ENCODE measurements around the gene EI24. TPM values are rescaled to one million over a fixed set of nuclear protein-coding genes. Genes with fewer than 3 reads are reported as not detected.

The EI24 gene
- polyA plus RNA-seq, 2 of the 4 experiments (the other 2 are of a cell fraction), result 112 to 132 TPM

DNA sequence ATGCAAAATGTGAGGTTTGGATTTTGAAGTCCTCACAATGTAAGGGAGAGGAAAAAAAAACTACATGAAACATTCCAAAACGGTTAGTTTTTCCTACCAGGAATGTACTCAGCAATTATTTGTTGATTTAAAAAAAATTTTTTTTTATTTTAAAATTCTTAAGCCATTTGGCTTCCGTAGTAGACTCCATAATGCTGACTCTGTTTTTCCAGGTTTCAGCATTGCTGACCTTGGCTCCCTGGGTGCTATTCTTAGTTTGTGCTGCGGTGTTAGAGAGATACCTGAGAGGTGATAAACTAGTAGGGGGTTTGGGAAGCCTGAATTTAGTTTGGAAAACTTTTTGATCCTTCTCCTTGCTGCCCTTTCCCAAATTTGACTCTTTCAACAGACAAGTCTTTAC, 33.9 kb downstream of the EI24 start (continued):
- no peak for TF ChIP-seq REST (IDR thresholded peaks at IDR 0.05)
- TF ChIP-seq RAD21 (conservative IDR thresholded peaks at IDR 0.05 in 1 of 2, IDR thresholded peaks at IDR 0.05 in 1 of 2), result no peak

- TF ChIP-seq JUN (IDR thresholded peaks at IDR 0.05) (no peak), MAX (IDR thresholded peaks at IDR 0.05) (no peak), KDM5A (IDR thresholded peaks at IDR 0.05) (no peak), CHD2 (IDR thresholded peaks at IDR 0.05; ENCODE audit: low read length, partially characterized antibody) (no peak), ZNF302 (CRISPR knock-in tag; IDR thresholded peaks at IDR 0.05) (no peak), CBX8 (IDR thresholded peaks at IDR 0.05) (no peak), HOXB5 (CRISPR knock-in tag; IDR thresholded peaks at IDR 0.05) (no peak), FOSB (CRISPR knock-in tag; IDR thresholded peaks at IDR 0.05) (no peak), MAFK (IDR thresholded peaks at IDR 0.05; ENCODE audit: partially characterized antibody) (no peak), CEBPB (IDR thresholded peaks at IDR 0.05) (no peak), NR3C1 (IDR thresholded peaks at IDR 0.05) (no peak), ESRRA (IDR thresholded peaks at IDR 0.05; ENCODE audit: borderline replicate concordance, low read length) (no peak), JUNB (IDR thresholded peaks at IDR 0.05) (no peak), CBX2 (IDR thresholded peaks at IDR 0.05; ENCODE audit: borderline replicate concordance, low read depth) (no peak), ZC3H11A (IDR thresholded peaks at IDR 0.05) (no peak), TFCP2L1 (CRISPR knock-in tag; IDR thresholded peaks at IDR 0.05) (no peak)
- TF ChIP-seq, protein P1, sequence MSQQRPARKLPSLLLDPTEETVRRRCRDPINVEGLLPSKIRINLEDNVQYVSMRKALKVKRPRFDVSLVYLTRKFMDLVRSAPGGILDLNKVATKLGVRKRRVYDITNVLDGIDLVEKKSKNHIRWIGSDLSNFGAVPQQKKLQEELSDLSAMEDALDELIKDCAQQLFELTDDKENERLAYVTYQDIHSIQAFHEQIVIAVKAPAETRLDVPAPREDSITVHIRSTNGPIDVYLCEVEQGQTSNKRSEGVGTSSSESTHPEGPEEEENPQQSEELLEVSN (IDR thresholded peaks at IDR 0.05; ENCODE audit: borderline replicate concordance, low read depth), result no peak
- TF ChIP-seq, protein P2, sequence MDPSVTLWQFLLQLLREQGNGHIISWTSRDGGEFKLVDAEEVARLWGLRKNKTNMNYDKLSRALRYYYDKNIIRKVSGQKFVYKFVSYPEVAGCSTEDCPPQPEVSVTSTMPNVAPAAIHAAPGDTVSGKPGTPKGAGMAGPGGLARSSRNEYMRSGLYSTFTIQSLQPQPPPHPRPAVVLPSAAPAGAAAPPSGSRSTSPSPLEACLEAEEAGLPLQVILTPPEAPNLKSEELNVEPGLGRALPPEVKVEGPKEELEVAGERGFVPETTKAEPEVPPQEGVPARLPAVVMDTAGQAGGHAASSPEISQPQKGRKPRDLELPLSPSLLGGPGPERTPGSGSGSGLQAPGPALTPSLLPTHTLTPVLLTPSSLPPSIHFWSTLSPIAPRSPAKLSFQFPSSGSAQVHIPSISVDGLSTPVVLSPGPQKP (IDR thresholded peaks at IDR 0.05; ENCODE audit: low read depth, low read length), result no peak
- H3K27ac ChIP-seq, result no peak overlapping the region
- no peak overlapping the region for H3K4me2 ChIP-seq
- FAIRE-seq, result no peak
- DNase-seq (ENCODE audit: low read depth in 1 of 2, low spot score in 1 of 2), result no peak
- H3K9me3 ChIP-seq, result no peaks in the 10 kb centered on the region
- no peak for ATAC-seq
- no peaks in the 10 kb centered on the region for H3K4me1 ChIP-seq
- no peak overlapping the region for H3K4me3 ChIP-seq
- CTCF ChIA-PET, result no interaction called here
- POLR2A ChIA-PET, result no interaction called here
These were observed 36.1 kb downstream of the EI24 start for GRCh38 chr11:125605417-125605816.

DNA sequence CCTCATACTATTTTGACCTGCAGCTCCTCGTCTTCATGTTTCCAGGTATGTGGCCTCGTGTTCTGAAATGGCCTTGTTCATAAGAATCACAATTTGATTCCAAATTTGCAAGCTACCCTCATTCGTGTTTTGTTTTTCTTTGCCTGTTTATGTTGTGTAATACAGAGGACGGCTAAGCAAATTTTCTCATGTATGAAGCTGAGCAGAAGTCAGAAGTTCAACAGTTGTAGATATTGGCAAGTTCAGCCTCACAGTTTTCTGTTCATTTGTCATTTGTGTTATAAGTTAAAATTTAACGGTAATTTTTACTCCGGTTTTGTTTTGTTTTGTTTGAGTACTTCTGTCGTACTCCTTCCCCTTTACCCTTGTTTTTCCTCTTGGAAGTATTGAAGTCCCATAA, 40.3 kb downstream of the EI24 start:
- 90% methylated on average over 7 of the region's 7 CpGs for WGBS (ENCODE audit: missing lambda C conversion rate)
- CTCF ChIA-PET, result interaction anchor here (1.9 kb wide), 1 partner anchor 40 kb away, joined by 5 read pairs; the partner anchor contains the start of gene EI24
- Histone ChIP-seq H3K9me3 (no peaks in the 10 kb centered on the region), H3K4me3 (no peak overlapping the region), H3K4me1 (no peaks in the 10 kb centered on the region), H3K4me2 (no peak overlapping the region), H3K27ac (no peak overlapping the region)
- FAIRE-seq (no peak), DNase-seq (ENCODE audit: low read depth in 1 of 2, low spot score in 1 of 2) (no peak), ATAC-seq (no peak)
- no peak for TF ChIP-seq CBX8 (IDR thresholded peaks at IDR 0.05)
- TF ChIP-seq HOXB13 (CRISPR knock-in tag; IDR thresholded peaks at IDR 0.05; ENCODE audit: low read depth), result no peak
- no peak for TF ChIP-seq ESRRA (IDR thresholded peaks at IDR 0.05; ENCODE audit: borderline replicate concordance, low read length)
- no peak for TF ChIP-seq JUN (IDR thresholded peaks at IDR 0.05)
- TF ChIP-seq, protein P2 (IDR thresholded peaks at IDR 0.05; ENCODE audit: low read depth, low read length), result no peak
- TF ChIP-seq CTCF (IDR thresholded peaks at IDR 0.05), result no peak
- no peak for TF ChIP-seq KDM5A (IDR thresholded peaks at IDR 0.05)
- TF ChIP-seq PHF8 (IDR thresholded peaks at IDR 0.05; ENCODE audit: borderline replicate concordance, low read depth), result no peak
- no peak for TF ChIP-seq FOXS1 (CRISPR knock-in tag; IDR thresholded peaks at IDR 0.05)
- TF ChIP-seq, protein P1 (IDR thresholded peaks at IDR 0.05; ENCODE audit: borderline replicate concordance, low read depth), result no peak
- TF ChIP-seq TFCP2L1 (CRISPR knock-in tag; IDR thresholded peaks at IDR 0.05), result no peak
- no peak for TF ChIP-seq RNF2 (IDR thresholded peaks at IDR 0.05; ENCODE audit: borderline replicate concordance, low read depth)
- no peak for TF ChIP-seq RCOR1 (IDR thresholded peaks at IDR 0.05; ENCODE audit: low read depth, low read length)
- POLR2A ChIA-PET, result interaction anchor here (0.6 kb wide), 1 partner anchor 277 kb away, joined by 3 read pairs; no protein-coding TSS in a partner anchor
